Measurements from ENCODE around the gene DPP6.
"Not testable (repeated sequence)": the region's sequence is repeated elsewhere in the genome, so short reads cannot be mapped to it uniquely, and the experiment has no call there.

DPP6 gene

DNA sequence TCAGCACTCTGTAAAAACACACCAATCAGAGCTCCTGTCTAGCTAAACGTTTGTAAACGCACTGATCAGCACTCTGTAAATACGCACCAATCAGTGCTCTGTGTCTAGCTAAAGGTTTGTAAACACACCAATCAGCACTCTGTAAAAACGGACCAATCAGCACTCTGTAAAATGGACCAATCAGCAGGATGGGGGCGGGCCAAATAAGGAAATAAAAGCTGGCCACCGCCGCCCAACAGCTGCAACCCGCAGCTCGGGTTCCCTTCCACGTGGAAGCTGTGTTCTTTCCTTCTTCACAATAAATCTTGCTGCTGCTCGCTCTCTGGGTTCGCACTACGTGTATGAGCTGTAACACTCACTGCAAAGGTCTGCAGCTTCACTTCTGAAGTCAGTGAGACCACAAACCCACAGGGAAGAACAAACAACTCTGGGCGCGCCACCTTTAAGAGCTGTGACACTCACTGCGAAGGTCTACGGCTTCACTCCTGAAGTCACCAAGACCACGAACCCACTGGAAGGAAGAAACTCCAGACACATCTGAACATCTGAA is 625.9 kb downstream of the DPP6 start:
- H3K4me3 ChIP-seq (ENCODE audit: low read length in 2 of 2); H3K9me3 ChIP-seq (ENCODE audit: control insufficient read depth in 2 of 2, low read length in 2 of 2); H3K9ac ChIP-seq (ENCODE audit: low read length in 2 of 2); H3K36me3 ChIP-seq (ENCODE audit: control insufficient read depth in 2 of 2, insufficient read depth in 2 of 2, low read length in 2 of 2); H3K4me1 ChIP-seq (ENCODE audit: control insufficient read depth, insufficient read depth, low read length); H3K27me3 ChIP-seq (ENCODE audit: control insufficient read depth in 1 of 2, insufficient read depth in 2 of 2, low read length in 2 of 2); H3K27ac ChIP-seq (ENCODE audit: low read length): not testable (repeated sequence)

DNA sequence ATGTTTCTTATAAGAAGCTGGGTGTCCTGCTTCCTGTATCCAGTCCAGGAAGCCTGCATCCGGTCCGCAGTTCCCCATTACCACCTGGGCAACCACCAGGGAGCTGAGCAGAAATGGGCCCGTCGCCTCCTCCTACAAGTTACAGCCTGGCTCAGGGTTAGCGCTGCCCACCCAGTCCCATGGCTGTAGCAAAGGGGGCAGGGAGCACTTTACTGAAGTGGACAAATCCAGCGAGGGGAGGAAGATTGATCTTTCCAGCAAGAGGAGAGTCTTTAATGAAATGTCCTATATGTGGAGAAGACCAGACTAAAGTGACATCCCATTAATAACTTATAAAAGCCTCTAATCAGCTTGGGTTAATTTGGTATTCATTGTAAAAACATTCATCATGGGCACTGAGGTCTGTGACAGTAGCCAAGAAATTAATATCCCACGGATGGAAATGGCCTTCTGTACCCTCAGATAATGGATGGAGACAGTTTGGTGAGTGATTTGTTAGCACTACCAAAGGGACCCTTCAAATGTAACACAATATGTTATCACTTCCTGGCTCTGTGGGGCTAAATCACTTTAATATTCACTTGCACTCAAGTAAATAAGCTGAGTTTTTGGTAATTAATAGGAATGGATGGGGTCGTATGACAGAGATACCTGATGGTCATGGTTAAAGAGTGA is 627.3 kb downstream of the DPP6 start:
- Histone ChIP-seq H3K4me1 (ENCODE audit: control insufficient read depth, insufficient read depth, low read length) (no peaks in the 10 kb centered on the region), H3K9ac (ENCODE audit: low read length in 2 of 2) (no peak overlapping the region), H3K27ac (ENCODE audit: low read length) (no peak overlapping the region), H3K4me3 (ENCODE audit: low read length in 2 of 2) (no peak overlapping the region), H3K36me3 (ENCODE audit: control insufficient read depth in 2 of 2, insufficient read depth in 2 of 2, low read length in 2 of 2) (no peaks in the 10 kb centered on the region), H3K27me3 (ENCODE audit: control insufficient read depth in 1 of 2, insufficient read depth in 2 of 2, low read length in 2 of 2) (no peaks in the 10 kb centered on the region), H3K9me3 (ENCODE audit: control insufficient read depth in 2 of 2, low read length in 2 of 2) (no peaks in the 10 kb centered on the region)

DNA sequence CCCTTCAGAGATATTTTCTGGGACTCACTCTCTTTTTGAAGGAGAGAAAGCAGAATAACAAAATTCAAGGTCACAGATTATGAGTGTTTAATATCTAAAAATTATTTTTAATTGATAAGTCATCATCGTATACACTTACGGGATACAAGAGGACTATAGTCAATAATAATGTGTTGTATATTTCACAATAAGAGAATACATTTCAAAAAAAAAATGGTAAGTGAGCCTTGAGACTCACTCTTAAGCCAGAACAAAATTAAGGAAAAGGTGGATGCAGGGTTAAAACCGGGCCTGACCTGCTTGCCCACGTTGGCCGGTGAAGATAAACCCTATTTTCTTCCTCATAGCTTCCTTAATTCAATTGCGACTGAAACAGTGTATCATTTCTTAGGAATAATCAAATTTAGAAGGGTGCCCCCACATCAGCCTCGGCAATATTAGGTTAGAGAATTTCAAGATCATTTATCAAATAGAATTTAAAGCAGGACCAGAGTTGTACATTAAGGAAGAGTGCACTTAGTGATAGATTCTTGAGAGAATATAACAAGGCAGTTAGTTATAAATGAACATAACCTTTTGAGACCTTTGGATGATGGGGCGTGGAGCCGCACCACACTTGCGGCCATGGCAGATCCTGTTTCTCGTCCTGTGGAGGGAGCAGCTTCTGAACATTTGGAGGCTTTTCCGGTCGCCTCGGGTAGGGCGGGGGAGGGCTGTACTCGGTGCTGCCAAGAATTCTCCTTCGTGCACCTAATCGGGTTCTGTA is 628.9 kb downstream of the DPP6 start:
- no peaks in the 10 kb centered on the region for H3K9me3 ChIP-seq (ENCODE audit: control insufficient read depth in 2 of 2, low read length in 2 of 2)
- H3K36me3 ChIP-seq (ENCODE audit: control insufficient read depth in 2 of 2, insufficient read depth in 2 of 2, low read length in 2 of 2): no peaks in the 10 kb centered on the region
- H3K4me1 ChIP-seq (ENCODE audit: control insufficient read depth, insufficient read depth, low read length): peaks cover 2% of the 10 kb centered on the region
- no peak overlapping the region for H3K9ac ChIP-seq (ENCODE audit: low read length in 2 of 2)
- no peaks in the 10 kb centered on the region for H3K27me3 ChIP-seq (ENCODE audit: control insufficient read depth in 1 of 2, insufficient read depth in 2 of 2, low read length in 2 of 2)
- H3K27ac ChIP-seq (ENCODE audit: low read length): no peak overlapping the region
- no peak overlapping the region for H3K4me3 ChIP-seq (ENCODE audit: low read length in 2 of 2)

DNA sequence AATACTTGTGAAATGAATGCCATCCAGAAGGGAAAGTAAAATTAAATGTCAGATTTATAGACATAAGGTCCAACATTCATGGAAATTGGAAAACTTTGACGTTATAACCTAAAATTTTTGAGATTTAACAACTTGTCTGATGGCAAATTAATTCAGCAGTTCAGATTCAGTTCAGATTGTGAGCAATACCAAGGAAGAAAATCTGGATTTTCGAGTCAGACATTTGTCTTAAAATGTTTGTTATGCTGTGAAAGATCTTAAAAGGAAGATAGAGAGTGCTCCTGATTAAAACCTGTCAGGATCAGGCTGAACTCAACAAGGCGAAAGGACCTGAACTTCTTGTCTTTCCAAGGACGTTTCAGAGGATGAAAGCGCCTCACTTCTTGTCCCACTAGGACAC is 629.8 kb downstream of the DPP6 start:
- Histone ChIP-seq H3K4me3 (ENCODE audit: low read length in 2 of 2) (no peak overlapping the region), H3K27me3 (ENCODE audit: control insufficient read depth in 1 of 2, insufficient read depth in 2 of 2, low read length in 2 of 2) (no peaks in the 10 kb centered on the region), H3K9ac (ENCODE audit: low read length in 2 of 2) (no peak overlapping the region), H3K4me1 (ENCODE audit: control insufficient read depth, insufficient read depth, low read length) (peaks cover 2% of the 10 kb centered on the region), H3K36me3 (ENCODE audit: control insufficient read depth in 2 of 2, insufficient read depth in 2 of 2, low read length in 2 of 2) (no peaks in the 10 kb centered on the region), H3K9me3 (ENCODE audit: control insufficient read depth in 2 of 2, low read length in 2 of 2) (no peaks in the 10 kb centered on the region), H3K27ac (ENCODE audit: low read length) (no peak overlapping the region)

DNA sequence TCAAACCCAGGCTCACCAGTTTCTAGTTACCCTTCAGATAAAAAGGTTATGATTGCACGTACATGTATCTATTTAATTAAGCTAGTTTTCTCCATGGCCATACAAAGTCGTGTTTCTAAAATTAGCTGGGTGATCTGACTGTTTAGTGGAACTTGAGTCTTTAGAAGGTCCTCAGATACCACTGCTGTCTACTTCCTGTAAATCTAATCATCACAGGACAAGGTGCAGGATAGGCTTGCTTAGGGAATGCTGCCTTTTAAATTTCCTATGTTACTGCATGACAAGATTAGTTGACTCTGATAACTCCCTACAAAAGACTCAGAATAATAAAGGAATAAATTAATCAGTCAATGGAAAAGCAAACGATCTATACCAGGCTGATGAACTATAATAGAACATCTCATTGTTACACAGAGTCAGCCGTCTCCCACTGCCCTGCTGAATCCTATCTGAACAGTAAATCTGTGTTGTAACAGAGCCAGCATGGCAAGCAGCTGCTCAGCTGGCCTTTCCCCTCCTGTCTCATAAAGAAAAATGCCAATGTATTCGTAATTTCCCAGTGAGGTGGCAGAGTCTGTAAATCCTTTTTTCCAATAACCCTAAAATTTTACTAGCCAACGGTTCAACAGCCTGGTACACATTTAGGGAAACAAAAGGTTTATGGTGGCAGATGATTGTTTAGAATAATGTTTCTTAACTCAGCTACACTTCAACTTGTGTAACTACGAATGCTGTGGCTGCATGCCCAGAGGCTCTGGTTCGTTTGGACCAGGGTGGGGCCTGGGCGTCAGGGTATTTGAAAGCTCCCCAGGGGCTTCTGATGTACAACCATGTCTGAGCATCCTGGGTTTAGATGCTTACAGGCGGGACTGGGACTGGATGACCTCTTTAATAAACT is 632.7 kb downstream of the DPP6 start:
- Histone ChIP-seq H3K27me3 (ENCODE audit: control insufficient read depth in 1 of 2, insufficient read depth in 2 of 2, low read length in 2 of 2) (no peaks in the 10 kb centered on the region), H3K36me3 (ENCODE audit: control insufficient read depth in 2 of 2, insufficient read depth in 2 of 2, low read length in 2 of 2) (no peaks in the 10 kb centered on the region), H3K4me1 (ENCODE audit: control insufficient read depth, insufficient read depth, low read length) (peaks cover 2% of the 10 kb centered on the region), H3K27ac (ENCODE audit: low read length) (no peak overlapping the region), H3K9me3 (ENCODE audit: control insufficient read depth in 2 of 2, low read length in 2 of 2) (no peaks in the 10 kb centered on the region), H3K9ac (ENCODE audit: low read length in 2 of 2) (no peak overlapping the region), H3K4me3 (ENCODE audit: low read length in 2 of 2) (no peak overlapping the region)

DNA sequence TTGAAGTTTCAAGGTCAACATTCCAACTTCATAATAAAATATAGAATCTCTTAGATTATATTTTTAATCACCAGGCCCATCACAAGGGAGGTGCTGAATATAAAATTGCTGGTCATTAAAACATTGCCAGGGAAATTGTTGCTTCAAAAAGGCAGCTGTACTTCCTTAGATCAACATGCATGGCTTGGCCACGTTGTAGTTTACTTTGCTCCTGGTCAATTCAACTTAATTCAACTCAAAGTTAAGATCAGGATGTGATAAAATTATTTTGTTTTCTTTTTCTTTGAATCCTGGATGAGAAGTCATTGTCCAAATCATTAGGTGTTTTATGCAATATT is 633.3 kb downstream of the DPP6 start:
- peaks cover 2% of the 10 kb centered on the region for H3K4me1 ChIP-seq (ENCODE audit: control insufficient read depth, insufficient read depth, low read length)
- H3K4me3 ChIP-seq (ENCODE audit: low read length in 2 of 2): no peak overlapping the region
- H3K27ac ChIP-seq (ENCODE audit: low read length): no peak overlapping the region
- H3K9ac ChIP-seq (ENCODE audit: low read length in 2 of 2): no peak overlapping the region
- H3K36me3 ChIP-seq (ENCODE audit: control insufficient read depth in 2 of 2, insufficient read depth in 2 of 2, low read length in 2 of 2): no peaks in the 10 kb centered on the region
- no peaks in the 10 kb centered on the region for H3K9me3 ChIP-seq (ENCODE audit: control insufficient read depth in 2 of 2, low read length in 2 of 2)
- no peaks in the 10 kb centered on the region for H3K27me3 ChIP-seq (ENCODE audit: control insufficient read depth in 1 of 2, insufficient read depth in 2 of 2, low read length in 2 of 2)

DNA sequence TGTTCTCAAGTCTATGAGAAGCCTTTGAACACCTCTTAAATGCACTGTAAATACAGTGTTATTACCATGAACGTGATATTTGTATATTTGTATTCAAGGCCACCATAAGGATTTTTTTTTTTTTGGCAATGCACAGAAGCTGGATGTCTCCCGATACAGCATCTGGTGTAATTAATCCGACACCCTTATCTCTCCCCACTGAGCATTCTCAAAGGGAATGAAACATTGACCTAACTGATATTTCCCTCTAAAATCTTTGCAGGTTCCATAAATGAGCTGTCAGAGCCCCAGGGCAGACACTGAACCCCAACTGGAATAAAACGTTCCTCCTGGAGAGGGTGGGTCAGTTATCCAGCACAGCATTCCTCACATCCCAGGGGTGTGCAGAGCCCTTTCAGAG is 634.1 kb downstream of the DPP6 start:
- Histone ChIP-seq H3K27me3 (ENCODE audit: control insufficient read depth in 1 of 2, insufficient read depth in 2 of 2, low read length in 2 of 2) (no peaks in the 10 kb centered on the region), H3K4me1 (ENCODE audit: control insufficient read depth, insufficient read depth, low read length) (peaks cover 2% of the 10 kb centered on the region), H3K27ac (ENCODE audit: low read length) (no peak overlapping the region), H3K36me3 (ENCODE audit: control insufficient read depth in 2 of 2, insufficient read depth in 2 of 2, low read length in 2 of 2) (no peaks in the 10 kb centered on the region), H3K9me3 (ENCODE audit: control insufficient read depth in 2 of 2, low read length in 2 of 2) (no peaks in the 10 kb centered on the region), H3K4me3 (ENCODE audit: low read length in 2 of 2) (no peak overlapping the region), H3K9ac (ENCODE audit: low read length in 2 of 2) (no peak overlapping the region)

DNA sequence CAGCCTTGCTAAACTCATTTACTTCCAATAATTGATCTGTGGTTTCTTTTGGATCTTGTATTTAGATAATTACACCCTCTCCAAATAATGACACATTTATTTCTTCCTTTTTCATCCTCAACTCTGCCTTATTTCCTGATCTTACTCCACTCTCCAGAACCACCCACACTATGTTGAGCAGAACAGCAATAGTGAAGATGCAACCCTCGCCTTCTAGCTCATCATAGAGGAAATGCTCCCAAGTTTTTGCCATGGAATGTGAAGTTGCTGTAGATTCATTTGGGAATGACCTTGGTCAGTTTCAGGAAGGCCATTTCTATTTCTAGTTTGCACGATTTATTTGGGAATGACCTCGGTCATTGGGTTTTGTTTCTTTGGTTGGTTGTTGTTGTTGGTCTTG is 636.8 kb downstream of the DPP6 start:
- Histone ChIP-seq H3K4me3 (ENCODE audit: low read length in 2 of 2) (no peak overlapping the region), H3K9me3 (ENCODE audit: control insufficient read depth in 2 of 2, low read length in 2 of 2) (no peaks in the 10 kb centered on the region), H3K27me3 (ENCODE audit: control insufficient read depth in 1 of 2, insufficient read depth in 2 of 2, low read length in 2 of 2) (no peaks in the 10 kb centered on the region), H3K9ac (ENCODE audit: low read length in 2 of 2) (no peak overlapping the region), H3K36me3 (ENCODE audit: control insufficient read depth in 2 of 2, insufficient read depth in 2 of 2, low read length in 2 of 2) (no peaks in the 10 kb centered on the region), H3K27ac (ENCODE audit: low read length) (no peak overlapping the region), H3K4me1 (ENCODE audit: control insufficient read depth, insufficient read depth, low read length) (peaks cover 2% of the 10 kb centered on the region)

DNA sequence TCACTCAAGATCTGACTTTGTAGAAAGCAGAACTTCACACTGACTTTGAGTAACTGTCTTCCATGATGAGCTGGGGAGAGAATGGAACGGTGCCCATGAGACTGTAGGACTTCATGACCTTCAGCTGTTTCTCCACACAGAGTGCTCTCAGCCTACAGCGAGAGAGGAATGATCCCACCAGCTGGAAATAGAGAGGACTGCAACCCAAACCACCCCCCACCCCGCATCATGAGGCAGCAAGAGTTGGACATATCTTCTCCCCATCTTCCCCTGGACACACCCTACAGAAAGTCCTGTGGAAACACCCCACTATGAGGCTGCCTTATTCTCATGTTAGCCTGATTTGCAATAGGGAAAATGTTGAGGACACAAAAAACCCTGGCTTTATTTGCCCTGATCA is 638.2 kb downstream of the DPP6 start:
- Histone ChIP-seq H3K27ac (ENCODE audit: low read length) (no peak overlapping the region), H3K27me3 (ENCODE audit: control insufficient read depth in 1 of 2, insufficient read depth in 2 of 2, low read length in 2 of 2) (no peaks in the 10 kb centered on the region), H3K9ac (ENCODE audit: low read length in 2 of 2) (no peak overlapping the region), H3K4me1 (ENCODE audit: control insufficient read depth, insufficient read depth, low read length) (no peaks in the 10 kb centered on the region), H3K9me3 (ENCODE audit: control insufficient read depth in 2 of 2, low read length in 2 of 2) (no peaks in the 10 kb centered on the region), H3K36me3 (ENCODE audit: control insufficient read depth in 2 of 2, insufficient read depth in 2 of 2, low read length in 2 of 2) (no peaks in the 10 kb centered on the region), H3K4me3 (ENCODE audit: low read length in 2 of 2) (no peak overlapping the region)

DNA sequence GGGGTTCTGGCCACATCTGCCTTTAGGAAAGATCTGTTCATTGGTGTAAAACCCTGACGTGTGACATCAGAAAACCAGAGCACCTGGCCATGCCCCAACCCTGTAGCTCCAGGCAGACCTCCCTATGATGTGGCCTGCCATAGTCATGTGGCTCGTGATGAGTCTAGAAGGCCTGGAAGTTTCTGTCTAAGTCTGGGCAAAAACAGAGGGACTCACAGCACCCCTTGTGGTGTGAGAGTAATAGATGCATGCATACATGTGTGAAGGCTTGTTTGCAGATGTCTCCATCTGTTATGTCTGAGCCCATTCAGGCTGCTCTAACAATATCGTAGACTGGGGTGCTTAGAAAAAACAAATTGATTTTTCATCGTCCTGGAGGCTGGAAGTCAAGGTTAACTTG is 641.5 kb downstream of the DPP6 start:
- no peaks in the 10 kb centered on the region for H3K27me3 ChIP-seq (ENCODE audit: control insufficient read depth in 1 of 2, insufficient read depth in 2 of 2, low read length in 2 of 2)
- H3K27ac ChIP-seq (ENCODE audit: low read length): no peak overlapping the region
- H3K9me3 ChIP-seq (ENCODE audit: control insufficient read depth in 2 of 2, low read length in 2 of 2): no peaks in the 10 kb centered on the region
- no peaks in the 10 kb centered on the region for H3K4me1 ChIP-seq (ENCODE audit: control insufficient read depth, insufficient read depth, low read length)
- H3K36me3 ChIP-seq (ENCODE audit: control insufficient read depth in 2 of 2, insufficient read depth in 2 of 2, low read length in 2 of 2): no peaks in the 10 kb centered on the region
- H3K9ac ChIP-seq (ENCODE audit: low read length in 2 of 2): no peak overlapping the region
- H3K4me3 ChIP-seq (ENCODE audit: low read length in 2 of 2): no peak overlapping the region
